Skin of body (tissue), 2 donors: ENCODE results near the gene HSPH1. TPM values are rescaled to one million over a fixed set of nuclear protein-coding genes. Genes with fewer than 3 reads are reported as not detected.

Source experiments
- DNase-seq: peaks from one replicate; lab custom pipeline; 2025; lab: John Stamatoyannopoulos, UW
- total RNA-seq: library from RNA; depleted of rRNA; stranded (reverse); fragments of >200 nt; gene quantifications from one replicate; pipeline ENCODE4 v1.2.3, GENCODE V29; 2014

HSPH1 gene
- total RNA-seq, 1 donor from 2014 or later: 64.7 TPM

DNA sequence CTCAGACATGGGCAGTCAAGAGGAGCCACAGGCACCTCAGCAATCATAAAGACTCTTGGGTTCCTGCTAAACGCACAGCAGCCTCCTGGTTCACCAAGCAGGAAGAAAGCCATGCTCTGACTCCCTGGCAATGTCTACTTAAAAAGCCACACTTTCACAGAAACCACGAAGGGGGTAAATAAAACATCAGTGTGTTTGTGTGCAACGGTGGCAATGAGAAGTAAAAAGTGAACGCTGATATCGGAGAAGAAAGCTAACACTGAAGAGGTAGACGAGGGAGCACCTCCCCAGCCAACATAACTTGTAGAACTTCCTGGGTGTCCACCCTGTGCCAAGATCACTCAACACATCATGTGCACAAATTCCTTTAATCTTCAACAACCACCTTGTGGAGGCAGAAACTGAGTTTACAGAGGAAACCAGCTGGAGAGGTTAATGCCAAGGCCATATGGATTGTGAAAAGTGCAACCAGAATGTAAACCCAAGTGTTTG lies 30.2 kb downstream of the HSPH1 start:
- no peak for DNase-seq

GRCh38 chr13:31129419-31129818 lies 32.3 kb downstream of the HSPH1 start:
- DNase-seq: no peak

- DNase-seq: no peak
These were observed 37.5 kb downstream of the HSPH1 start for GRCh38 chr13:31124204-31124603.

GRCh38 chr13:31122544-31123260 lies 39.0 kb downstream of the HSPH1 start:
- no peak for DNase-seq

- DNase-seq: no peak
These were observed 39.6 kb downstream of the HSPH1 start for GRCh38 chr13:31122143-31122542.

- no peak for DNase-seq
These were observed 40.1 kb downstream of the HSPH1 start for GRCh38 chr13:31121379-31122140.

DNA sequence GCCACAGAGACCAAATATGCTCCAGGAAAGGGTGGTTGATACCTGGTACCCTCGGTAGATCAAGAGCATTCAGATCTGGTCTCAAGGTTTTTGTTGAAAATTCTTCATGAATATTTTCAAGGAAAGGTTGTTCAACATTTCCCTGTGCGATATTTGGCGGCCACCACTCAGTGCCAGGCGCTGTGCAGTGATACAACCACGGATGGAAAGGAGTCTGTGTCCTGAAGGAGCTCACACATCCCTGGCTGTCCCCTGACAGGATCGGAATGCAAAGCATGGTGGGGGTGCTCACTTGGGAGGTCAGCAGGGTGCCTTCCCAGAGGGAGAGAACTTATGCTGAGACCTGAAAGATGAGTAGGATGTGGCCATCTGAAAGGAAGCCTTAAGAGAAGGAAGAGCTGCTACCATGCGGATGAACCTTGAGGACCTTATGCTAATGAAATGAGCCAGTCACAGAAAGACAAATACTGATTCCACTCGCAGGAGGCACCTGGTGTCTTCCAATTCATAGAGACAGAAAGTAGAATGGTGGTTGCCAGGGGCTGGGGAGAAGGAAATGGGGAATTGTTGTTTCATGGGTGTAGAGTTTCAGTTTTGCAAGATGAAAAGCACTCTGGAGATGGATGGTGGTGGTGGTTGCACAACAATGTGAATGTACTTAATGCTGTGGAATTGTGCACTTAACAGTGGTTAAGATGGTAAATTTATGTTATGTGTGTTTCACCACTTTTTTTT lies 41.6 kb downstream of the HSPH1 start:
- no peak for DNase-seq

GRCh38 chr13:31119526-31119925 lies 42.2 kb downstream of the HSPH1 start:
- no peak for DNase-seq

- no peak for DNase-seq
These were observed 45.5 kb downstream of the HSPH1 start for GRCh38 chr13:31116224-31116623.

DNA sequence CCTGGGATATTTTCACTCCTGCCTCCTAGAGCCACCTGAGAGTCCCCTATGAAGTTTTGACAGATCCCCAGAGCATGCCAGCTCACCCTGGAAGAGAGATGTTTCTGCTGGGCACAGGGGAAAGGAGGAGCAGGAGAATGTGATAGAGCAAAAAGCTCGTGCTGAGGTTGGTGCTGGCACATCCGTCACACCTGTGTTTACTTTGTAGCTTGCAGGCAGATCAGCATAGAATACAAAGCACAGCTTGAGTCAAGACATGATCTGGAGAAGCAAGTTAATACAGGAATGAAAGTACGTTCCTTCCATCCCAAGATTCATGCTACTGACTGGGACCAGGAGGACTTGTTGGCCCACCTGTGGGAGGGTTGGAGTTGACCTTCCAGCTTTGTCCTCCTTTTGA lies 46.1 kb downstream of the HSPH1 start:
- no peak for DNase-seq

- no peak for DNase-seq
These were observed 47.1 kb downstream of the HSPH1 start for GRCh38 chr13:31114641-31115040.

GRCh38 chr13:31111136-31111535 lies 50.6 kb downstream of the HSPH1 start:
- no peak for DNase-seq

- no peak for DNase-seq
These were observed 51.1 kb downstream of the HSPH1 start for GRCh38 chr13:31110617-31111016.

DNA sequence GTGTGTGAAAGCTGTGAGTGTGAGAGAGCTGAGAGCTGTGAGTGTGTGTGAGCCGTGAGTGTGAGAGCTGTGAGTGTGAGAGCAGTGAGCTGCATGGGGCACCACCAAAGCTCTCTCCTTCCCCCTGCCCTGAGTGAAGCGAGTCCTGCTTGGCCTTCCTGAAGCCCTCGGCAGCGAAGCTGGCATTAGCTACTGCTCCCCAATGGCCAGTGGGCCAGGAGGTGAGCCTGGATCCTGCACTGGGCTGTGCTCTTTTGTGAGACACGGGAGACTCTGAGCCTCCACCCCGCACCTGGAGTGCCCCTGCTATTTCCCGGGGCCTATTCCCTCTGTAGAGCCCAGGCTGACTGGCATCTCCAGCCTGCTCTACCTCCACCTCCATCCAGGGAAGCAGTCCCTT lies 51.5 kb downstream of the HSPH1 start:
- no peak for DNase-seq

GRCh38 chr13:31107109-31107508 lies 54.6 kb downstream of the HSPH1 start:
- DNase-seq: no peak

GRCh38 chr13:31105856-31106255 lies 55.8 kb downstream of the HSPH1 start:
- DNase-seq: no peak

GRCh38 chr13:31105020-31105795 lies 56.5 kb downstream of the HSPH1 start:
- no peak for DNase-seq

DNA sequence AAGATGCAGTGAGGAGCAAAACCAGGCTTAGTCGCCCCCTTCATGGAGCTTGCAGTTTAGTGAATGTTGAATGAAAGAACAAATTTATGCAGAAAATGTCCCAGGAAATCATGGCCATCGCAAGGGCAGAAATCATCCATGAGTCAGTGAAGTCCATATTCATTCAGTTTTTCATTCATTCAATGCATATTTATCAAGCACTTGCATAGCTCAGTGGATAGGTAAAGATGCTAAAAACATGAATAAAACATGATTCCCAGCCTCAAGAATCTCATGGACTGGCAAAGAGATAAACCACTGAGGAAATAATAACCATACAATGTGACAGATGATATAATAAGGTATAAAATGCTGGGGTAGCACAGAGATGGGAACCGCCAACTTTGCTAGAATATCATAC lies 58.8 kb downstream of the HSPH1 start:
- no peak for DNase-seq

DNA sequence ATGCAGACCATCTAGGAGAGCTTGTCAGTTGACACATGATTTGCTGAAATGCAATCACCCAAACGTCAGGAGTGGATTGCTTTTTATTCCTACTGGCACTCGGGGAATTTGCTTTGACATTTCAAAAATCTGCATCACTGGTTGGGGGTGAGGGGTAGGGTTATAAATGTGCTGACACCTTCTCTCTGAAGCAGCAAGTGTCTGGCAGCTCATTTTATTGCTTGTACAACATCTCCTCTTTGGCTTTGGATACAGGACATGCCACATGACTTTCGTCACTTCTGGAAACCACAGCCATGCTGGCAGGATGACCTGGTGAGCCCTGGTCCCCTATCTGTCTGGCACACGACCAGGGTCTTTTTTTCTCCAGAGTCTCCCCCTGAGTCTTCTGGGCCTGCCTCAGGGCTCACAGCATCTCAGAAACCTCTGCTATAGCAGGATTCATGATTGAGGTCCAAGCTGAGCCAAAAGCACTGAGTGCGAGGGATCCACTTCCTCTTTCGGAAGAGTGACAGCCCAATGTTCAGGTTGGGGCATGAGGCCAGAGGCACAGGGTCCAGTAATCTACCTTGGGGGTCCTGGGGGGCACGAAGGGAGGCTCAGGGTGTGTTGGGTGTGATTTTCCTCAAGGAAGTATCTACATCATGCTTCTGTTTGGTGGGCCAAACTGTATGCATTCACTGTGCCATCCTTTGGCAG lies 60.1 kb downstream of the HSPH1 start:
- DNase-seq: no peak

DNA sequence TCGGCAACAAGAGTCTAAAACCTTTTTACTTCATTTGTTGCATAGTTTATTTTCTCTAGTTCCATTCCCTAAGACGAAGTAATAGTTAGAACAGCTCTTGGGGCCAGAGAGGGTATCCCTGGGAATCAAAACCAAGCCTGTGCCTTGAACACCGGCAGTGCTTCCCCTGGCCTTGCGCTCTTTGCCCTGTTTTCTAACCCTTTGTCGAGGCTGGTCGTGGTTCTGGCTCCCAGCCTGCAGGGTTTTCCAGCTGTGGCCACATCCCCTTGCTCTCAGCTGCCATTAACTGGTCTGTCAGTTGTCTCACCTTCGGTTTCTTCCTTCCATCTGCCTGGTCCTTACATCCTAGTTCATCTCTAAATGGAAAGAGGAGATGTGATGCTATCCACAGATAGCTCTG lies 61.0 kb downstream of the HSPH1 start:
- DNase-seq: no peak
